Chondrocyte (in vitro differentiated cells): Measurements from ENCODE around the gene RABGAP1L. TPM values are rescaled to one million over a fixed set of nuclear protein-coding genes. Genes with fewer than 3 reads are reported as not detected.

Experiments used
- DNase-seq: peaks from one replicate; pipeline ENCODE4 v3.0.0; 2021; ENCODE audit warnings: mixed read lengths, low spot score
- H3K27ac Mint-ChIP-seq: one replicate; pipeline ENCODE4 v1.8.0; 2021; ENCODE audit warnings: mild to moderate bottlenecking, moderate library complexity, mixed read lengths; ENCODE audit not compliant: unreplicated experiment
- H3K27me3 Mint-ChIP-seq: 2 replicates; pipeline ENCODE4 v1.8.0; 2021; ENCODE audit warnings: low read depth, mixed read lengths
- H3K36me3 Mint-ChIP-seq: 2 replicates; pipeline ENCODE4 v1.8.0; 2021; ENCODE audit warnings: low read depth, mixed read lengths
- H3K4me1 Mint-ChIP-seq: 2 replicates; pipeline ENCODE4 v1.8.0; 2021; ENCODE audit warnings: low read depth, mild to moderate bottlenecking, mixed read lengths
- H3K4me3 Mint-ChIP-seq: one replicate; pipeline ENCODE4 v1.8.0; 2021; ENCODE audit warnings: mild to moderate bottlenecking, moderate library complexity, mixed read lengths; ENCODE audit not compliant: unreplicated experiment
- H3K9me3 Mint-ChIP-seq: 2 replicates; pipeline ENCODE4 v1.8.0; 2021; ENCODE audit warnings: low read depth, mixed read lengths
- CTCF ChIP-seq: fragments of 200-600 bp; sonication (generic); IDR thresholded peaks from 2 replicates; pipeline ENCODE4 v1.5.0; 2021; ENCODE audit warnings: antibody characterized with exemption, mild to moderate bottlenecking, moderate library complexity
- total RNA-seq: library from RNA; stranded (reverse); gene quantifications from 3 replicates; pipeline ENCODE4 v1.2.1, GENCODE V29; 2021

RABGAP1L gene
- total RNA-seq, 1 donor from 2014 or later = 27.1 TPM

- DNase-seq = no peak
- TF ChIP-seq CTCF = no peak
- peaks cover 9% of the 10 kb centered on the region for H3K4me1 Mint-ChIP-seq
- H3K9me3 Mint-ChIP-seq = no peaks in the 10 kb centered on the region
- H3K27me3 Mint-ChIP-seq = no peaks in the 10 kb centered on the region
- no peaks in the 10 kb centered on the region for H3K36me3 Mint-ChIP-seq
- no peak overlapping the region for H3K4me3 Mint-ChIP-seq
- H3K27ac Mint-ChIP-seq = no peak overlapping the region
These were observed 754.0 kb downstream of the RABGAP1L start for GRCh38 chr1:174913225-174913903.

- Mint-ChIP-seq H3K27me3 (no peaks in the 10 kb centered on the region), H3K4me3 (no peak overlapping the region), H3K4me1 (peaks cover 9% of the 10 kb centered on the region), H3K36me3 (no peaks in the 10 kb centered on the region), H3K9me3 (peaks cover 1% of the 10 kb centered on the region), H3K27ac (no peak overlapping the region)
- TF ChIP-seq CTCF = no peak
- no peak for DNase-seq
These were observed 755.7 kb downstream of the RABGAP1L start for GRCh38 chr1:174914991-174915390.

- TF ChIP-seq CTCF = no peak
- H3K9me3 Mint-ChIP-seq = peaks cover 3% of the 10 kb centered on the region
These were observed 757.5 kb downstream of the RABGAP1L start for GRCh38 chr1:174916846-174917245.

GRCh38 chr1:174920093-174920492 is 760.8 kb downstream of the RABGAP1L start:
- TF ChIP-seq CTCF = no peak
- Mint-ChIP-seq H3K27ac (no peak overlapping the region), H3K27me3 (no peaks in the 10 kb centered on the region), H3K9me3 (peaks cover 3% of the 10 kb centered on the region), H3K4me1 (peaks cover 4% of the 10 kb centered on the region), H3K4me3 (no peak overlapping the region), H3K36me3 (no peaks in the 10 kb centered on the region)
- no peak for DNase-seq

More at GRCh38 chr1:174916846-174917245, 757.5 kb downstream of the RABGAP1L start:
- H3K27ac Mint-ChIP-seq = no peak overlapping the region
- H3K27me3 Mint-ChIP-seq = no peaks in the 10 kb centered on the region
- H3K36me3 Mint-ChIP-seq = no peaks in the 10 kb centered on the region
- no peak overlapping the region for H3K4me3 Mint-ChIP-seq
- H3K4me1 Mint-ChIP-seq = peaks cover 9% of the 10 kb centered on the region
- no peak for DNase-seq

- H3K4me3 Mint-ChIP-seq = no peak overlapping the region
- no peaks in the 10 kb centered on the region for H3K36me3 Mint-ChIP-seq
- peaks cover 3% of the 10 kb centered on the region for H3K9me3 Mint-ChIP-seq
- H3K4me1 Mint-ChIP-seq = no peaks in the 10 kb centered on the region
- no peak for DNase-seq
- no peaks in the 10 kb centered on the region for H3K27me3 Mint-ChIP-seq
- H3K27ac Mint-ChIP-seq = no peak overlapping the region
- TF ChIP-seq CTCF = no peak
These were observed 762.8 kb downstream of the RABGAP1L start for GRCh38 chr1:174922121-174922520.
